Activated CD4-positive, alpha-beta T cell treated with anti-CD3 and anti-CD28 coated beads, Interleukin-2, Interleukin-6, amounts not matched to agents 100 ng/mL and 50 ng/mL, durations not matched to agents 16 hours and 8 hours (primary cell): ENCODE data around the gene RHCE.
"Not testable (repeated sequence)": the region's sequence is repeated elsewhere in the genome, so short reads cannot be mapped to it uniquely, and the experiment has no call there.

ENCODE experiments used
- DNase-seq: peaks from one replicate; pipeline ENCODE4 v3.0.0-alpha.2; 2020

The RHCE gene

DNA sequence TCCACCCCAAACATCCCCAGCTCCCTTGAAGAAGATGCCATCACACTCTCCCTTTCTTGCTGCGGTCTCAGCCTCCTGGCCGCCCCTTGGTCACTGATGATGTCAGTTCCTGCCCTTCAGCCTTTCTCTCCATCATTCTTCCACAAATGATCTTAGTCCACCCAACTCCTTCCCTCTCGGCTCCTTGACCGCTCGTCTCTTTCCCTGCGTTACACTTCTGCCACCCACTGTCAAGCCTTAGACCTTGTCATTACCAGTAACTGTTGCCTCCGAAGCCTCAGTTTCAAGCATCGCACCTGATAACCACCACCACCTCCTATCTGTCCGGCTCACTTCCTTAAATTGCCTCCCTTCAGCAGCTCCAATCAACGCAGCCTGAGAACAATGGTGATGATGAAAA lies 23.1 kb downstream of the RHCE start:
- not testable (repeated sequence) for DNase-seq

DNA sequence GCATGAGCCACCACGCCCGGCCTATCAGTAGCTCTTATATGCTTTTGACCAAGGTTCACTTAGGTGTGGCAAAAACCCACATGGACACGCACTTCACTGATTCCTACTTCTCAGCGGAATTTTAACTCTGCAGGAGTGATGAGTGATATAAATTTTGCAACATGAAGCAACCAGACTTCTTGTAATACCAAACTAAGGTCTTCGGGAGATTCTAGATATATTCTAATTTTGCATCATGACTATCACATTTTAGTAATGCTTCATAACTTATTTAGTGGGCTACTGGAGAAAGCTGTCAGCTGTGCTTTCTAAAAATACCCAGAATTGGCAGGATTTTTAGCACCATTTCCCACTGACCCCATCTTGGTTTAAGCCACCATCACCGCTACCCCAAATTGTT lies 27.8 kb downstream of the RHCE start:
- no peak for DNase-seq

DNA sequence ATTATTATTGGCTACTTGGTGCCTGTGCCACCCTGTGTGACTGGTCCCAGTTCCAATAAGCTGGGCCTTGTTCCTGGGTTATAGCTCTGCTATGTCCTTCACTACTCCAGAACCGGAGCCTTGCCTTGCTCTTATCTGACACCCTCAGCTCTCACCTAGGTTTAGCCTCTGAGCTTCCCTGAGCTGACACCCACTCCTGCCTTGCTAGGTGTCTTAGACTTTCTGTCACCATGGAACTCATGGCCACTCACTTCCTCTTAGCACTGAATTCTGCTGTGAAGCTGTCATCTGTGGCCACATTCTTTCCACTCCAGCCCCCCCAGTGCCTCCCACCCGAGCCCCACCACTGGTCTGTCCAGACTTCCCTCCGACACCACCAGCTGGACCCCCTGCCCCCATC lies 30.9 kb downstream of the RHCE start:
- DNase-seq, result not testable (repeated sequence)

GRCh38 chr1:25388691-25389090 lies 31.9 kb downstream of the RHCE start:
- not testable (repeated sequence) for DNase-seq

DNA sequence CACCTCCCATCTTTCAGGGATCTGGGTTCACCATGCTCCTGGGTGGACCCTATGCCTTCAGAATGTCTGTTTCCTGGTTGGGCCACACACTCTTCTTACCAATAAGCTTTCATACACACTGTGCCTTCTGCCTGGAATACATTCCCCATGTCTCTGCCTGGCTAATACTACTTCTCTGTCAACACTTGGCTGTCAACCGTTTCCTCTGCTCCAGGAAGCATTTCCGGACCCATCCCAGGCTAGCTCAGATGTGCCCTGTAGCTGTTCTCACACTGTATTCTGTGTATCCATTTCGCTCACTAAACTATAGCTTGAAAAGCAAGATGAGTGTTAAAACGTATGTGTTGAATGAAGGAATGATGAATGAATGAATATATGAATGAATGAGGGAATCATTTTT lies 33.5 kb downstream of the RHCE start:
- DNase-seq, result not testable (repeated sequence)

GRCh38 chr1:25383875-25384274 lies 36.8 kb downstream of the RHCE start:
- not testable (repeated sequence) for DNase-seq

- DNase-seq, result not testable (repeated sequence)
Measured at GRCh38 chr1:25383090-25383489, 37.5 kb downstream of the RHCE start.

- DNase-seq, result not testable (repeated sequence)
Measured at GRCh38 chr1:25382543-25382942, 38.1 kb downstream of the RHCE start.

DNA sequence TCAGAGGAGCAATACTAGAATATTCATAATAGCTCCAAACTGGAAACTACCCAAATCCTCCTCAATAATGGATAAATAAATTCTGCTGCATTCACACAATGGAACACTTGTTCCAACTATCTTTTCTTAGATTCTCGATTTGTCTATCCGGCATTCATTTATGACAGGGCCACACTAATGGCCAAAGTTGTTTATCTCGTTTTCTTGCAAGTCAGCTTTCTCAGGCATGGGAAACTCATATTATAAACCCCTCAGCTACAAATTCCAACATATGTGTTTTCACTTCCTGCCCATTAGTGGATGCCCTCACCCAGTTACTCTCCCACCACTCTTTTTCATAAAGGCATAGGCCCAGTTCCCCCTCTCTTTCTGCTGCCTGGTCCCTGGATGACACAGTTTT lies 42.3 kb downstream of the RHCE start:
- not testable (repeated sequence) for DNase-seq

GRCh38 chr1:25371757-25372156 lies 48.9 kb downstream of the RHCE start:
- not testable (repeated sequence) for DNase-seq

GRCh38 chr1:25369691-25370271 lies 50.8 kb downstream of the RHCE start:
- not testable (repeated sequence) for DNase-seq

DNA sequence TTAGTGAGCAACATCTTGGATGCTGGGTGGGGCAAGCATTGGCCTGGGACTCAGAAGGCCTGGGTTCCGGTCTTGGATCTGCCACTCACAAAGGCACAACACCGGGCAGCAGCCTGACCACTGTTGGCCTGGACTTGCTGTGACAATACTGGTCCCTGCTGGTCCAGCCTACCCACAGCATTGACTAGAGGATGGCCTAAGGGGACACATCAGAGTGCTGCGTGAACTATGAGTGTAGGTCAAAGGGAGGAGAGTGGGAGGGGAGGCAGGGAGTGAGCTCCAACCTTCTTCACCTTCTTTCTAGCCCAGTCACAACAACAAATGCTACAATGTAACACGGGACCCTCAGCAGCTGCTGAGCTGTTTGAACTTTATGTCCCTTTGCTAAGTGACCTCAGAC lies 51.4 kb downstream of the RHCE start:
- DNase-seq, result no peak

GRCh38 chr1:25362634-25363559 lies 57.7 kb downstream of the RHCE start:
- not testable (repeated sequence) for DNase-seq

DNA sequence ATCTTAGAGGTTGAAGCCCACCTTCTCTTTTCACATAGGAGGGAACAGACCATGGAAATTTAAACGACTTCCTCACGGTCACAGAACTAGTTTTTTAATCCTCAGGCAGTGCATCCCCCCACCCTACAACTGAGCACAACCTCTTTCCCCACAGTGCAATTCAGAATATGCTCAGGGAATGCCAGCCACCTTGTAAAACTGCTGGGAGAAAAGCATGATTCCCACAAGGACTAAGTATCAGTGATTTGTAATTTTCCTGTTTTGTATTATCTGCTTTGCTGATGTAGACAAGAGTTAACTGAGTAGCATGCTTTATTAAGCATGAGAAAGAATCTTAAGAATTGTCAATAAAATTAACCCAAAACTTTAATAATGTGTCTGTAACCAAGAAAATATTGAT lies 58.7 kb downstream of the RHCE start:
- DNase-seq, result no peak

DNA sequence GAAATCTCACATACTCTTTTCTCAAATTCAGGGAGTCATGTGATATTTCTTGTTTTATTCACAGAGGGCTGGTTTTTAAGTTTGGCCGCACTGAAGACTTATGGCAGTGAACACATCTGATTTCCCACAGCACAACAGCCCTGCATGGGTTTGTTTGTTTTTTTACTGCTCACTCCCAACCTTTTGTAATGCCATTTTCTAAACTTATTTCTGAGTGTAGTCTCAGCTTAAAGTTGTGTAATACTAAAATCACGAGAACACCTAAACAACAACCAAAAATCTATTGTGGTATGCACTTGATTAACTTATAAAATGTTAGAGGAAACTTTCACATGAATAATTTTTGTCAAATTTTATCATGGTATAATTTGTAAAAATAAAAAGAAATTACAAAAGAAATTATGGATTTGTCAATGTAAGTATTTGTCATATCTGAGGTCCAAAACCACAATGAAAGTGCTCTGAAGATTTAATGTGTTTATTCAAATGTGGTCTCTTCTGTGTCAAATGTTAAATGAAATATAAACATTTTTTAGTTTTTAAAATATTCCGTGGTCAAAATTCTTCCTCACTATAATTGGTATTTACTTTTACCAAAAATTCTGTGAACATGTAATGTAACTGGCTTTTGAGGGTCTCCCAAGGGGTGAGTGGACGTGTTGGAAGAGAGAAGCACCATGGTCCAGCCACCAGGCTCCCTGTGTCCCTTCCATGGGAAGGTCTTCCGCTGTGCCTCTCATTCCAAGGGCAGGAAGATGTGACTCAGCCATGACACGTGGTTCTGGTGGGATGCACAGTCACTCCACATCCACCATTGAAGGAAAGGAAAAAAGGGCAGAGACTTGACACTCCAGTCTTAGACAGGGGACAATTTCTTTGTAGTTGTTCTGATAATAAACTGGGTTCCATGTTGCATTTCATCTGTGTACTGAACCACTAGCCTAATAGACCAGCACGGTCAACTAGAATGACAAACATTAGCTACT lies 59.7 kb downstream of the RHCE start:
- no peak for DNase-seq

DNA sequence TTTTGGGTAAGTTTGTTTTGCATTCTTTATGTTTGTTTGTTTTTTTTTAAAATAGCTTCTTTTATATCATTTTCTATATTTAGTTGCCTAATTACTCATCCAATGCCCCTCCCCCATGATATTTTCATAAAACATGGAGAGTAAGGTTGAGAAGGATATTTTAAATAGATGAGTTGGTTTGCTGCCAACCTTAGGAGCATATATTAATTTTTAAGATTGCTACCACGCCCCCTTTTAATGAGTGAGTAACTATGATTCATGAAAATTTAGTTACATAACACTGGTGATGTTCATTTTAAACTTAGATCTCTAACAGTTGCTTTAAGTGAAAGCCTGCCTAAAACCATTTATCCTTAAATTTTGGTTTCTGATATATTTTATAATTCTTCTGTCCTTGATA lies 63.8 kb downstream of the RHCE start:
- DNase-seq, result no peak

DNA sequence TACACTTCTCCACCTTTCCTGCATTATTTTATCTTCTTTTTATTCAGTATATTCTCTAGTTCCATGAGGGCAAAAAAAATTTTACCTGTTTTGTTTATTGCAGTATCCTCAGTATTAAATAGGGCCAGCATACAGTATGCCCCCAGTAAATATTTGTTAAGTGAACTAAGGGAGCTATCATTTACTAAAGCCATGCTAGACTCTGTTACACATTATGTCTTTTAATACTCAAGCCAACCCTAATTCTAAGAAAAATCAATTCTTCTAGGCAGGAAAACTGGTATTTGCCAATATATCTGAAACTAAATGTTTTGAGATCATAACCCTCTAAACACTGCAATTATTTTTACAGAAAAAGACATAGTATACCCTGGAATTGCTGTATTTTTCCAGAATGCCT lies 64.2 kb downstream of the RHCE start:
- DNase-seq, result no peak

DNA sequence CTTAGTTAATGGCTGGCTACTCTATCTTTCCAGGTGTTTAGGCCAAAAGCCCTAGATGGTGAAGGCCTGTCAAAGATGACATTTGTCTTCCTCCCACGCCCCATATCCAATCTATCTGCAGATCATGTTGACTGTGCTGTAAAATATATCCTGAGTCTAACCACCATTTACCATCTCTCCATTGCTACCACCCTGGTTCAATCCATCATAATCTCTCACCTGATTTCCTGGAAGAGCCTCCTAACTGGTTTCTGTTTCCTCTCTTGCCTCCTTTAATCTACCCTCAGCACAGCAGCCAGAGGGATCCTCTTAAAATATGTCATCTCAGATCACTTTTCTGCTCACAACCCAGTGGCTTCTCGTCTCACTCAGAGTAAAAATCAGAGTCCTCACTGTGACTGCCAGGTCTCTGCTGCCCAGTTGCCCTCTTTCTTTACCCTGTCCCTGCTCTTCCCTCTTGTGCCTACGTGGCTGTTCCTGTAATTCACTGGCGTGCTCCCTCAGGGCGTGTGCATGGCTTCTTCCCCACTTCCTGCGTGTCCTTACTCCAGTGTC lies 64.7 kb downstream of the RHCE start:
- DNase-seq, result peak; percentile 20

- no peak for DNase-seq
Measured at GRCh38 chr1:25349606-25350005, 71.0 kb downstream of the RHCE start.

- no peak for DNase-seq
Measured at GRCh38 chr1:25347556-25347955, 73.1 kb downstream of the RHCE start.

DNA sequence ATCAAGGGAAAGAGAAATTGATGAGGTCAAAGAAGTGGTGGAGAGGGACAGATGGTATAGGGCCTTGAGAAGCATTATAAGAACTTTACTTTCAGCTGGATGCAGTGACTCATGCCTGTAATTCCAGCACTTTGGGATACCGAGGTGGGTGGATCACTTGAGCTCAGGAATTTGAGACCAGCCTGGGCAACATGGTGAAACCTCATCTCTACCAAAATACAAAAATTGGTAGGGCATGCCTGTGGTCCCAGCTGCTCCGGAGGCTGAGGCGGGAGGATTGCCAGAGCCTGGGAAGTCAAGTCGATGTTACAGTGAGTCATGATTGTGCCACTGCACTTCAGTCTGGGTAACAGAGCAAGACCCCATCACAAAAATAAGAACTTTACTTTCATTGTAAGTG lies 76.8 kb downstream of the RHCE start:
- DNase-seq, result no peak

DNA sequence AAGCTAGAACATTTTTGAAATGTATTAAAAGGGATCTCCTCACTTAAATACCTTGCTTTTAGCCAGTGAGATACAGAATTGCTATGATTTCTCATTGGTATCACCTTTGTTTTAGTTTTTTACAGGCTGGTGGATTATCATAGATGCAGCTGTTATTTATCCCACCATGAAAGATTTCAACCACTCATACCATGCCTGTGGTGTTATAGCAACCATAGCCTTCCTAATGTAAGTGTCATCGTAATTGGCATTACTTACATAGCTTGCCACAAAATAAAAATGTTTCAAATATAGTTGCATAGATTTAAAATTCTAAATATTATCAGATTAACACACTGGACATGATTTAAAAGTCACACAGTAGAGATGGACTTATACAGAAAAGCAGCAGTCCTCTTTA lies 77.8 kb downstream of the RHCE start:
- DNase-seq, result no peak

- DNase-seq, result no peak
Measured at GRCh38 chr1:25341746-25342145, 78.9 kb downstream of the RHCE start.
